ENCODE data around the gene LAPTM4A.

Gene LAPTM4A

DNA sequence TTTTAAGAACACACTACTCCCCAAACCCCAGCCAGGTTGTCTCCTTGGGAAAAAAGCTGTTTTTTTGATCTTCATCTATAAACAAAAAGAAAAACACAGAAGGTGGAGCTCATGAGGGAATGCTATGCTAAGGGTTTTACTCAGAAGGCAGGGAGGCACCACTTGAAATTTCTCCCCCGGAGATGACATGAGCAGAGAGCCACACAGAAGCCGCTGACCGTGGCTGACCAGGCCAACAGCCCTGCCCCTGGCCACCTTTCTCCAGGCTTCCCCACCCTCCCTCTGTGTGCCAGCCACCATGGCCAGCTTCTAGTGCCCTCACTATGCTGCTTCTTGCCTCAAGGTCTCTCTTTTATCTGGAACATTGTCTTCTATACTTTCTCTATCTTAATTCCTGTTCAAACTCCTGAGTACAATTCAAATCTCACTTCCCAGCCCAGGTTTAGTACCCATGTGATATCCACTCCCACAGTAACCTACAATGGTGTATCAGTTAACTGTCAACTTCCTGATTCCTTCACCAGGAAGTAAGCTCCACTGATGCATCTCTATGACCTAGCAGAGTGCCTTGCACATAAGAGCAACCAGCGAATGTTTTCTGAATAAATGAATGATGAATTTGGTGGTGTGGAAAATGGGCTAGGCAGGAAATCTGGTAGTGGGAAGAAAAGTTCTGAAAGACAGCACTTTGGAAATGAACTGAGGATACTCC lies 15.3 kb downstream of the LAPTM4A start:
- Histone ChIP-seq H3K9me3 (replicated peaks in 1 of 11) (peaks cover 0 to 23% (median 9%) of the 10 kb centered on the region in 11 experiments; a peak in 18 of 22 replicates), H4K20me1 (peaks cover 5 to 98% (median 40%) of the 10 kb centered on the region in 11 experiments; a peak in 16 of 22 replicates), H3K4me3 (no peak overlapping the region), H3K4me2 (peak overlapping the region; percentile 10 to 76 (median 58); a peak in 19 of 22 replicates), H3K27me3 (no peaks in the 10 kb centered on the region), H3K9ac (peak overlapping the region in 1 of 11 experiments; percentile 49; a peak in 1 of 22 replicates), H3K36me3 (peaks cover 96 to 100% (median 100%) of the 10 kb centered on the region in 11 experiments), H3K27ac (peak overlapping the region in 8 of 11 experiments; percentile 40 to 77 (median 56); a peak in 13 of 22 replicates), H3K4me1 (peaks cover 14 to 31% (median 23%) of the 10 kb centered on the region in 10 experiments)
- TF ChIP-seq Cebpa-rat (IDR thresholded peaks at IDR 0.05) = no peak

DNA sequence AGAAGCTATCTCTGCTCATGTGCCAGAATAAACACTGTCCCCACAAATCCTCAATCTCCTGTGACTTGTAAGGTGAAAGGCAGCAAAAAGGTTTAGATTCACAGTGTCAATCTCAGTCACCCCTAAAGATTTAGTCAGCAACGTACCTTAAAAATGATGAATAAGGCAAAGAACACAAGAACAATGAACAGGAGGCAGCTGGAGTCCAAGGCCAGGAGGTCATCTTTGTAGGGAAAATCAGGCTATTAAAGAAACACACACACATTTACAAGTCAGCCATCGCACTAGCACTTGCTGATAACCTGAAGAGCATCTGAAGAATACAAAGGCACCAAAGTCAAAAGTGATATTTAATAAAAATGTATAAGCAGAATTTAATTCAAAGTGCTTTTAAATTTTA lies 16.6 kb downstream of the LAPTM4A start:
- peaks cover 12 to 35% (median 22%) of the 10 kb centered on the region in 11 experiments for H3K9me3 ChIP-seq (replicated peaks in 1 of 11)
- peaks cover 98 to 100% (median 100%) of the 10 kb centered on the region in 11 experiments for H3K36me3 ChIP-seq
- TF ChIP-seq Cebpa-rat (IDR thresholded peaks at IDR 0.05) = no peak

DNA sequence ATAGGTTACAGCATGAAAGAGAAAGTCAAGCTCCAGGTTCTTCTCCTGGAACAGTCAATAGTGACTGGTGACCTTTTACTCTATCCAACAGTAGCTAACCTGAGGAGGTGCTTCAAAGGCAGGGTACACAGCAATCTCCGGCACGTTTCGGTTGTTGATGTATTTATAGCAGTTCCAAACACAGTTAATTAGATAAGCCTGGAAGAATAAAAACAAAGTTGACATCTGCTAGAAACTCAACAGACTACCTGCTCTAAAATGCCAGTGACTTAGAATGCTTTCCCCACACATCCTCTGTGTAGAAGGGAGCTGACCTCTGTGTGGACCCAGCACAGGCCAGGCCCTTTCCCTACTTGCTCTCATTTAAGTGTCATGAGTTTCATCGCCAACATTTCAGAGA lies 17.2 kb downstream of the LAPTM4A start:
- Histone ChIP-seq H3K9ac (no peak overlapping the region), H3K36me3 (peaks cover 98 to 100% (median 100%) of the 10 kb centered on the region in 11 experiments), H3K9me3 (replicated peaks in 1 of 11) (peaks cover 18 to 41% (median 27%) of the 10 kb centered on the region in 11 experiments), H3K4me2 (no peak overlapping the region), H3K27ac (no peak overlapping the region), H3K4me3 (no peak overlapping the region), H4K20me1 (peaks cover 0 to 96% (median 24%) of the 10 kb centered on the region in 11 experiments; a peak in 11 of 22 replicates), H3K27me3 (no peaks in the 10 kb centered on the region), H3K4me1 (peaks cover 14 to 31% (median 23%) of the 10 kb centered on the region in 10 experiments)
- no peak for TF ChIP-seq Cebpa-rat (IDR thresholded peaks at IDR 0.05)

More for the DNA sequence above, 16.6 kb downstream of the LAPTM4A start:
- H3K9ac ChIP-seq = no peak overlapping the region
- H4K20me1 ChIP-seq = peaks cover 0 to 96% (median 30%) of the 10 kb centered on the region in 11 experiments; a peak in 11 of 22 replicates
- H3K4me3 ChIP-seq = no peak overlapping the region
- no peaks in the 10 kb centered on the region for H3K27me3 ChIP-seq
- H3K27ac ChIP-seq = no peak overlapping the region
- H3K4me1 ChIP-seq = peaks cover 14 to 31% (median 23%) of the 10 kb centered on the region in 10 experiments
- H3K4me2 ChIP-seq = no peak overlapping the region

DNA sequence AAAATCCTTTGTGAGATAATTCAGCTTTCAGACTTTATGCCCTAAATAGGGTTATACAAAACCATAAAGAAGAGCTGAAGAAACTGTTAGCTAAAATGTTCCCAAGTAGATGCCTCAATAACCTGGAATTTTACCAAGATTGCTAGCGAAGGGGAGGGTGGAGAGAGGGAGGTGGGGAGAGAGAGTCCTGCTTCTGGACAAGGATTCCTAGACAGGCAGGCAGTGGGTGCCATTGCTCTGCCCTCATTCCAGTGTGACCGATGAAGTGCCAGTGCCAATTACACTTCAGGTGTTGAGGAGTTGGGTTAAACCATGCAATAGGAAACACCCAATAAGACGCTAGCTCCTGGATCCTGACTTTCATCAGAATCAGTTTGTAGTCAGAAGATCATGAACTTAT lies 18.1 kb downstream of the LAPTM4A start:
- Histone ChIP-seq H3K4me2 (no peak overlapping the region), H3K9me3 (replicated peaks in 1 of 11) (peaks cover 24 to 50% (median 34%) of the 10 kb centered on the region in 11 experiments), H3K27me3 (no peaks in the 10 kb centered on the region), H3K36me3 (peaks cover 98 to 100% (median 100%) of the 10 kb centered on the region in 11 experiments), H3K9ac (no peak overlapping the region), H3K27ac (no peak overlapping the region), H4K20me1 (peaks cover 0 to 96% (median 16%) of the 10 kb centered on the region in 11 experiments; a peak in 12 of 22 replicates), H3K4me3 (no peak overlapping the region), H3K4me1 (peaks cover 14 to 27% (median 20%) of the 10 kb centered on the region in 10 experiments)
- no peak for TF ChIP-seq Cebpa-rat (IDR thresholded peaks at IDR 0.05)

DNA sequence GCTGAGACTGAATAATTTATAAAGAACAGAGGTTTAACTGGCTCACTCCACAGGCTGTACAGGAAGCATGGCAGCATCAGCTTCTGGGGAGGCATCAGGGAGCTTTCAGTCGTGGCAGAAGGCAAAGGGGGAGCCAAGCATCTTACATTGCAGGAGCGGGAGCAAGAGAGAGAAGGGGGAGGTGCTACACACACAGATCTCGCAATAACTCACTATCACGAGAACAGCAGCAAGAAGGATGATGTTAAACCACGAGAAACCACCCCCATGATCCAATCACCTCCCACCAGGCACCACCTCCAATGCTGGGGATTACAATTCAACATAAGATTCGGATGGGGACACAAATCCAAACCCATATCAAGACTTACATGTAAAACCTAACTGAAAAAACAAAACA lies 21.2 kb downstream of the LAPTM4A start:
- Histone ChIP-seq H3K36me3 (peaks cover 82 to 89% (median 86%) of the 10 kb centered on the region in 11 experiments), H3K4me3 (no peak overlapping the region), H3K27me3 (no peaks in the 10 kb centered on the region), H3K27ac (no peak overlapping the region), H3K9ac (no peak overlapping the region), H4K20me1 (peaks cover 0 to 73% (median under 1%) of the 10 kb centered on the region in 11 experiments; a peak in 7 of 22 replicates), H3K9me3 (replicated peaks in 1 of 11) (peaks cover 25 to 61% (median 41%) of the 10 kb centered on the region in 11 experiments), H3K4me2 (no peak overlapping the region), H3K4me1 (no peaks in the 10 kb centered on the region)
- TF ChIP-seq Cebpa-rat (IDR thresholded peaks at IDR 0.05) = peak in 6 of 11 experiments; percentile 20 to 67 (median 38); a peak in 7 of 22 replicates

DNA sequence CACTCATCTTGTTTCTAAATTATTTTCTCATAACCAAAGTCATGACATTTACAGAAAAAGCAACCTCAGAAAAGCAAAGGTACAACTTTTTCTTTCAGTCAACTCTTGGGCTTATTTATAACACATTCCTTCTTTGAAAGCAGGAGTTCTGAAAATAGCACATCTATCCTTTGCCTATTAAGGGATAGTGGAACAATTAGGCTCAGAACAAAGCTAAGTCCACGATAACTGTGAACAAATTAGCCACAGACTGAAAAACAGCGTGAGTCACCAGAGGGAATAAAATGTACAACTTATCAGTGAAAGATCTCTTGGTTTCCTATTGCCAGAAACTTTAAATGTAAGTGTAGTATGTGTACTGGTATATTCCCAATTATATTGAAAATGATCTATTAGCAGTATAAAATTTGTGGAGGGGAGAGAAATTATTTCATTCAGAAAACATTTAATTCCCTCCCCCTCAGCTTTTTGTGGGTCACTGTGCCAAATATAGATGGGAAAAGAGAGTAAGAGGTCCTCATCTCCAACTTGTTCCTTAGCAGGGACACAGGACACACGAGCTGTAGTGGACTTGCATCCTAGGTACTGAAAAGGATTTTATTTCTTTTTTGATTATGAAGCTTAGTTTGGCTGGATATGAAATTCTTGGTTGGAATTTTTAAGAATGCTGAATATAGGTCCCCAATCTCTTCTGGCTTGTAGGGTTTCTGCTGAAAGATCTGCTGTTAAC lies 23.6 kb downstream of the LAPTM4A start:
- H3K4me3 ChIP-seq = no peak overlapping the region
- no peak overlapping the region for H3K4me2 ChIP-seq

DNA sequence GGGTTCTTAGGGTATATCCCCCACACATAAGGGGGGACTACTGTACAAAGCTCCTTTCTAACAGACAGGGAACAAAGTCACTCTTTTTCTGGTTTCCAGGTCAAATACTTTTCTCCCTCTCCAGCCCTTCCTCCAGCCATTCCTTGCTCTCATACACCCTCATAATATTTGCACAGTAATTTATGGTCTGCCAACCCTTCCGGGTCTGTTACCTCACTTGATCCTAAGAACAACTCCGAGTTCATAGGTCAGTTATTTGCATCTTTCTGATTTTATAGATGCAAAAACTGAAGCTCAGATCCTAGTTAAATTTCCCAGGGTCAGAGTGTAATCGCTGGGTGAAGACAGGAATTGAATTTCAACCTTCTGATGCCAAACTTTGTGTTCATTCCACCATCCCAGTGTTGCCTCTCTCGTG lies 24.2 kb downstream of the LAPTM4A start:
- H3K36me3 ChIP-seq = peaks cover 61 to 70% (median 68%) of the 10 kb centered on the region in 11 experiments
- H4K20me1 ChIP-seq = peaks cover 0 to 48% (median 0%) of the 10 kb centered on the region in 11 experiments; a peak in 5 of 22 replicates
- no peak overlapping the region for H3K9ac ChIP-seq
- H3K4me3 ChIP-seq = no peak overlapping the region
- no peak for TF ChIP-seq Cebpa-rat (IDR thresholded peaks at IDR 0.05)
- no peak overlapping the region for H3K4me2 ChIP-seq
- peaks cover 35 to 62% (median 50%) of the 10 kb centered on the region in 11 experiments for H3K9me3 ChIP-seq (replicated peaks in 1 of 11)
- peaks cover 0 to 13% (median 2%) of the 10 kb centered on the region in 10 experiments; a peak in 6 of 20 replicates for H3K4me1 ChIP-seq
- no peak overlapping the region for H3K27ac ChIP-seq
- no peaks in the 10 kb centered on the region for H3K27me3 ChIP-seq

More for the DNA sequence above, 23.6 kb downstream of the LAPTM4A start:
- peaks cover 0 to 13% (median 2%) of the 10 kb centered on the region in 10 experiments; a peak in 6 of 20 replicates for H3K4me1 ChIP-seq
- peaks cover 29 to 57% (median 44%) of the 10 kb centered on the region in 11 experiments for H3K9me3 ChIP-seq (replicated peaks in 1 of 11)
- H3K36me3 ChIP-seq = peaks cover 61 to 70% (median 68%) of the 10 kb centered on the region in 11 experiments
- H4K20me1 ChIP-seq = peaks cover 0 to 54% (median 0%) of the 10 kb centered on the region in 11 experiments; a peak in 6 of 22 replicates
- no peaks in the 10 kb centered on the region for H3K27me3 ChIP-seq
- no peak overlapping the region for H3K27ac ChIP-seq
- H3K9ac ChIP-seq = no peak overlapping the region
- TF ChIP-seq Cebpa-rat (IDR thresholded peaks at IDR 0.05) = no peak

DNA sequence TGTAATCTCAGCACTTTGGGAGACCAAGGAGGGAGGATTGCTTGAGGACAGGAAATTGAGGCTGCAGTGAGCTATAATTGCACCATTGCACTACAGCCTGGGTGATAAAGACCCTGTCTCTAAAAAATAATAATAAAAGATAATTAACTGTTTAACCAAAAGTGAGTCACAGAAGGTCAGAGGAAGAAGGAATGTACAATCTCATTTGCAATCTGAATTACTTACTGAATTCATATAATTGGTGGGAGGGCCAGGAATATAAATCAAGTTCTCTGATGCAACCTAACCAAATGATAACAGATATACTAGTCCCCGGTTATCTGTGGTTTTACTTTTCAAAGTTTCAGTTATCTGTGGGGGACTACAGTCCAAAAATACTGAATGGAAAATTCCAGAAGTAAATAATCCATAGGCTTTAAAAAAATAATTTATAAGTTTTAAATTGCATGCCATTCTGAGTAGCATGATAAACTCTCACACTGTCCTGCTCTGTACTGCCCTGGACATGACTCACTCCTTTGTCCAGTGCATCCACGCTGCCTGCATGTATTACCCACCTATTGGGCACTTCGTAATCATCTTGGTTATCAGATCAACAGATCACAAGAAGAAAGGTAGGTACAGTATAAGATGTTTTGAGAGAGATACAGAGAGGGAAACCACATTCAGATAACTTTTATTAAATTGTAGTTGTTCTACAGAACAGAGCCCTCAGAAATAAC lies 26.2 kb downstream of the LAPTM4A start:
- H3K9me3 ChIP-seq (replicated peaks in 1 of 11) = peaks cover 39 to 63% (median 57%) of the 10 kb centered on the region in 11 experiments
- H3K27me3 ChIP-seq = no peaks in the 10 kb centered on the region
- no peak for TF ChIP-seq Cebpa-rat (IDR thresholded peaks at IDR 0.05)
- H3K4me1 ChIP-seq = peaks cover 0 to 13% (median 2%) of the 10 kb centered on the region in 10 experiments; a peak in 6 of 20 replicates
- H3K27ac ChIP-seq = no peak overlapping the region
- H3K4me2 ChIP-seq = no peak overlapping the region
- peaks cover 52 to 70% (median 59%) of the 10 kb centered on the region in 11 experiments for H3K36me3 ChIP-seq
- H3K9ac ChIP-seq = no peak overlapping the region
- peaks cover 0 to 31% (median 0%) of the 10 kb centered on the region in 11 experiments; a peak in 5 of 22 replicates for H4K20me1 ChIP-seq
- H3K4me3 ChIP-seq = no peak overlapping the region

All from BLaER1 treated with 17β-estradiol and CSF1 and Interleukin-3, amounts not matched to agents 10 nM and 100 nM (cell line).